Neuronal stem cell (in vitro differentiated cells): ENCODE measurements around the gene DONSON.

Source experiments
- DNase-seq: peaks from one replicate; pipeline ENCODE4 v3.0.0-alpha.2; 2013; ENCODE audit warnings: low spot score
- H2AFZ ChIP-seq: one replicate; pipeline ENCODE4 v1.6.1; 2013; ENCODE audit warnings: mild to moderate bottlenecking, low read length, inconsistent platforms
- H2AK5ac ChIP-seq: 2 replicates; pipeline ENCODE4 v1.6.1; 2013; ENCODE audit warnings: low read depth, mild to moderate bottlenecking, inconsistent platforms, low read length, moderate library complexity, mixed read lengths
- H2BK120ac ChIP-seq: 2 replicates; pipeline ENCODE4 v1.6.1; 2013; ENCODE audit warnings: low read depth, mild to moderate bottlenecking, inconsistent platforms, low read length, moderate library complexity, mixed read lengths
- H2BK12ac ChIP-seq: one replicate; pipeline ENCODE4 v1.6.1; 2013; ENCODE audit warnings: low read length, inconsistent platforms
- H2BK15ac ChIP-seq: 2 replicates; pipeline ENCODE4 v1.6.1; 2013; ENCODE audit warnings: mild to moderate bottlenecking, low read length, inconsistent platforms, mixed read lengths
- H2BK5ac ChIP-seq: one replicate; pipeline ENCODE4 v1.6.1; 2013; ENCODE audit warnings: inconsistent platforms, mild to moderate bottlenecking, low read length, moderate library complexity
- H3K14ac ChIP-seq: one replicate; pipeline ENCODE4 v1.6.1; 2013; ENCODE audit warnings: low read length, inconsistent platforms
- H3K18ac ChIP-seq: 2 replicates; pipeline ENCODE4 v1.6.1; 2013; ENCODE audit warnings: low read length, inconsistent platforms
- H3K23ac ChIP-seq: 2 replicates; pipeline ENCODE4 v1.6.1; 2013; ENCODE audit warnings: low read depth, mild to moderate bottlenecking, mixed read lengths, low read length, inconsistent platforms; ENCODE audit not compliant: poor library complexity
- H3K27ac ChIP-seq: replicated peaks from 3 replicates; pipeline ENCODE4 v1.5.1; 2013; ENCODE audit warnings: low read length, inconsistent platforms
- H3K27me3 ChIP-seq, 3 experiments: 2 replicates each; pipeline ENCODE4 v1.6.1; 2013; ENCODE audit warnings: low read length in 3 of 3, mild to moderate bottlenecking in 2 of 3, inconsistent platforms in 1 of 3, low read depth in 1 of 3, mixed read lengths in 1 of 3, moderate library complexity in 1 of 3; ENCODE audit not compliant: control insufficient read depth in 3 of 3, insufficient read depth in 3 of 3
- H3K36me3 ChIP-seq, 2 donors: replicated peaks in 1 of 2; 2 replicates each; pipeline ENCODE4 v1.6.1; 2013; ENCODE audit warnings: low read length in 2 of 2; ENCODE audit not compliant: control insufficient read depth in 2 of 2, insufficient read depth in 2 of 2
- H3K4ac ChIP-seq: 2 replicates; pipeline ENCODE4 v1.6.1; 2013; ENCODE audit warnings: inconsistent platforms, mild to moderate bottlenecking, low read length, moderate library complexity
- H3K4me1 ChIP-seq, 2 donors: 1 replicate in 1 of 2; 2 replicates in 1 of 2; pipeline ENCODE4 v1.6.1; 2013; ENCODE audit warnings: low read length in 2 of 2, low read depth in 1 of 2; ENCODE audit not compliant: control insufficient read depth in 2 of 2, insufficient read depth in 1 of 2
- H3K4me2 ChIP-seq: one replicate; pipeline ENCODE4 v1.6.1; 2013; ENCODE audit warnings: mild to moderate bottlenecking, low read length, inconsistent platforms; ENCODE audit not compliant: insufficient read depth, poor library complexity, severe bottlenecking
- H3K4me3 ChIP-seq, 2 donors: 2 replicates each; pipeline ENCODE4 v1.5.1; 2013; ENCODE audit warnings: low read length in 2 of 2, mild to moderate bottlenecking in 2 of 2, inconsistent platforms in 1 of 2, moderate library complexity in 1 of 2
- H3K79me1 ChIP-seq: one replicate; pipeline ENCODE4 v1.6.1; 2013; ENCODE audit warnings: low read depth, mild to moderate bottlenecking, inconsistent platforms, low read length, moderate library complexity
- H3K9ac ChIP-seq: one replicate; pipeline ENCODE4 v1.6.1; 2013; ENCODE audit warnings: mild to moderate bottlenecking, low read depth, low read length, inconsistent platforms; ENCODE audit not compliant: poor library complexity
- H3K9me3 ChIP-seq, 2 donors: replicated peaks in 1 of 2; 2 replicates each; pipeline versions ENCODE3 to v1.6.1; 2013; ENCODE audit warnings: low read length in 2 of 2, mild to moderate bottlenecking in 2 of 2, inconsistent platforms in 1 of 2, low read depth in 1 of 2, mixed read lengths in 1 of 2, moderate library complexity in 1 of 2; ENCODE audit not compliant: control insufficient read depth in 2 of 2, insufficient read depth in 1 of 2
- H4K8ac ChIP-seq: one replicate; pipeline ENCODE4 v1.6.1; 2013; ENCODE audit warnings: low read depth, mild to moderate bottlenecking, inconsistent platforms, low read length, moderate library complexity
- H4K91ac ChIP-seq: one replicate; pipeline ENCODE4 v1.6.1; 2013; ENCODE audit warnings: low read length, low read depth, mild to moderate bottlenecking, inconsistent platforms; ENCODE audit not compliant: poor library complexity
- WGBS, 2 donors: extraction: QIAGEN DNeasy Blood & Tissue Kit; methylation state at CpG; one replicate each; pipeline ENCODE4 v1.1.7; 2013; ENCODE audit warnings: missing lambda C conversion rate in 2 of 2, mixed read lengths in 1 of 2; ENCODE audit not compliant: insufficient read length in 2 of 2, insufficient replicate concordance in 1 of 2; ENCODE audit errors: extremely low coverage in 2 of 2; 5-methylcytosine and 5-hydroxymethylcytosine counted together

The DONSON gene

GRCh38 chr21:33572350-33572749, 16.1 kb downstream of the DONSON start:
- Histone ChIP-seq H2AK5ac (no peak overlapping the region), H3K4ac (no peak overlapping the region), H3K4me3 (no peak overlapping the region), H3K14ac (no peak overlapping the region), H3K18ac (no peak overlapping the region), H3K27ac (no peak overlapping the region), H3K23ac (no peak overlapping the region), H2BK120ac (no peak overlapping the region), H4K8ac (no peak overlapping the region), H2BK12ac (no peak overlapping the region), H3K9ac (no peak overlapping the region), H4K91ac (no peak overlapping the region), H3K4me1 (no peaks in the 10 kb centered on the region), H2BK5ac (no peak overlapping the region), H3K4me2 (no peak overlapping the region), H3K27me3 (no peaks in the 10 kb centered on the region), H3K9me3 (no peaks in the 10 kb centered on the region), H2AFZ (no peak overlapping the region), H2BK15ac (no peak overlapping the region), H3K79me1 (peaks cover 3% of the 10 kb centered on the region), H3K36me3 (peaks cover 27 to 100% of the 10 kb centered on the region in 2 donors)
- DNase-seq = no peak
- no CpG with 5 or more reads among the region's 3 CpGs for WGBS, 2 donors

DNA sequence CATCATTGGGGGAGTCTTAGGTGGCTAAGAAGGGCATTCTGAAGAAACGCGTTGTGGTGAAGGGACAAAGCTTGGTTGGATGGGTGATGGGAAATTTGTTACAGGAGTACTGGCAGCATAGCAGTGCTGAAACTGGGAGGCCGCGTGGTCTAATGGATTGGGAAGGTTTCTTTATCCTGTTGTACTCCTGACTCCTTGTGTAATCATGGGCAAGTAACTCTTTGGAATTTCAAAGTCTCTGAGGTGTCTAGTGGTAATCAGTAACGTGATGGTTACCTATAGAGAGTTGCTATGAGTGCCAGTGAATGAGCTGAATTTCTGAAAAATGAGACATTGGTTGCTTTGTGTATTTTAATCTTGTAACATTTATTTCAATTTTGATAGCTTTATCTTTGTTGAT, 18.5 kb downstream of the DONSON start:
- Histone ChIP-seq H2BK12ac (no peak overlapping the region), H3K79me1 (peaks cover 3% of the 10 kb centered on the region), H3K14ac (no peak overlapping the region), H3K9me3 (no peaks in the 10 kb centered on the region), H3K4me1 (no peaks in the 10 kb centered on the region), H2BK5ac (no peak overlapping the region), H2BK15ac (no peak overlapping the region), H2BK120ac (no peak overlapping the region), H4K91ac (no peak overlapping the region), H2AK5ac (no peak overlapping the region), H3K4ac (no peak overlapping the region), H3K27me3 (no peaks in the 10 kb centered on the region), H3K27ac (no peak overlapping the region), H2AFZ (no peak overlapping the region), H3K18ac (no peak overlapping the region), H3K4me2 (no peak overlapping the region), H3K9ac (no peak overlapping the region), H3K36me3 (peaks cover 21 to 100% of the 10 kb centered on the region in 2 donors), H3K4me3 (no peak overlapping the region), H3K23ac (no peak overlapping the region), H4K8ac (no peak overlapping the region)
- DNase-seq = no peak
- WGBS, 2 donors = no CpG with 5 or more reads among the region's 5 CpGs

DNA sequence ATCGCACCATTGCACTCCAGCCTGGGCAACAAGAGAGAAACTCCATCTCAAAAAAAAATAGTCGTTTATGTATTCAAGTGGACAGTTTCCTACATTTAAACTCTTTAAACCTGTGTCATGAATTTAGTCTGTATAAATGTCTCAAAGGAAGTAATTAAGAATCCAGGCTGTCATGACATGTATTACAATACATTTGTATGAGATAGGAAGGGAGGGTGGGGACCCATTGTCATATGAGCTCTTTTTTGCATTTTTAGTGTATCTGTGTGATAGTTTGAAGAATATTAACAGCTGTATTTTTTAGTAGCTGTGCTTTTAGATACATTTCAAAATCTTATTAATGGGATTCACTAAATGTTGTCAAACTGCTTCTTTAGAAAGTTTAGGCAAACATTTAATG, 20.0 kb downstream of the DONSON start:
- DNase-seq = no peak
- Histone ChIP-seq H2BK5ac (no peak overlapping the region), H3K9me3 (no peaks in the 10 kb centered on the region), H4K8ac (no peak overlapping the region), H3K4ac (no peak overlapping the region), H2BK12ac (no peak overlapping the region), H2AFZ (no peak overlapping the region), H4K91ac (no peak overlapping the region), H2BK15ac (no peak overlapping the region), H3K4me2 (no peak overlapping the region), H3K23ac (no peak overlapping the region), H3K27ac (no peak overlapping the region), H3K4me3 (no peak overlapping the region), H3K9ac (no peak overlapping the region), H3K14ac (no peak overlapping the region), H3K79me1 (peaks cover 3% of the 10 kb centered on the region), H3K27me3 (no peaks in the 10 kb centered on the region), H3K18ac (no peak overlapping the region), H2BK120ac (no peak overlapping the region), H3K36me3 (peaks cover 15 to 100% of the 10 kb centered on the region in 2 donors), H3K4me1 (no peaks in the 10 kb centered on the region), H2AK5ac (no peak overlapping the region)
- WGBS, 2 donors = no CpG with 5 or more reads among the region's 2 CpGs

GRCh38 chr21:33567914-33568313, 20.6 kb downstream of the DONSON start:
- H2BK15ac ChIP-seq = no peak overlapping the region
- H3K23ac ChIP-seq = no peak overlapping the region
- no CpG with 5 or more reads among the region's 6 CpGs for WGBS, 2 donors
- no peaks in the 10 kb centered on the region for H3K9me3 ChIP-seq
- no peak overlapping the region for H2AK5ac ChIP-seq
- no peak overlapping the region for H3K18ac ChIP-seq
- no peak overlapping the region for H2BK5ac ChIP-seq
- no peak for DNase-seq
- H3K9ac ChIP-seq = no peak overlapping the region
- H3K79me1 ChIP-seq = peaks cover 3% of the 10 kb centered on the region
- no peak overlapping the region for H2AFZ ChIP-seq
- H2BK120ac ChIP-seq = no peak overlapping the region
- H3K14ac ChIP-seq = no peak overlapping the region
- no peak overlapping the region for H3K4ac ChIP-seq
- H3K4me1 ChIP-seq = no peaks in the 10 kb centered on the region
- no peak overlapping the region for H3K4me2 ChIP-seq
- H4K8ac ChIP-seq = no peak overlapping the region
- H3K27me3 ChIP-seq = no peaks in the 10 kb centered on the region
- no peak overlapping the region for H3K4me3 ChIP-seq
- no peak overlapping the region for H2BK12ac ChIP-seq
- H3K27ac ChIP-seq = no peak overlapping the region
- H3K36me3 ChIP-seq = peaks cover 15 to 100% of the 10 kb centered on the region in 2 donors
- no peak overlapping the region for H4K91ac ChIP-seq
